ENCODE results near the gene MROH7. TPM values are rescaled to one million over a fixed set of nuclear protein-coding genes. Genes with fewer than 3 reads are reported as not detected.

MROH7 gene
- 0.82 TPM for total RNA-seq

- no peak for FAIRE-seq
- no peak for DNase-seq (ENCODE audit: low spot score in 2 of 2)
Observed at GRCh38 chr1:54640863-54641836, at the start of gene MROH7. MROH7 (plus strand) TSS chr1:54641786; CDS start chr1:54652927, 11,141 bp downstream.

GRCh38 chr1:54593571-54594160 is 47.9 kb upstream of the MROH7 start:
- DNase-seq (ENCODE audit: low spot score in 2 of 2): no peak
- no peak for FAIRE-seq

GRCh38 chr1:54594463-54594862 is 47.1 kb upstream of the MROH7 start:
- no peak for FAIRE-seq
- DNase-seq (ENCODE audit: low spot score in 2 of 2): no peak

- DNase-seq (ENCODE audit: low spot score in 2 of 2) (no peak), FAIRE-seq (no peak)
Observed at GRCh38 chr1:54595956-54596498, 45.6 kb upstream of the MROH7 start.

GRCh38 chr1:54596756-54597155 is 44.8 kb upstream of the MROH7 start:
- DNase-seq (ENCODE audit: low spot score in 2 of 2) (no peak), FAIRE-seq (no peak)

GRCh38 chr1:54597455-54598030 is 44.0 kb upstream of the MROH7 start:
- no peak for FAIRE-seq
- DNase-seq (ENCODE audit: low spot score in 2 of 2): no peak

- no peak for FAIRE-seq
- DNase-seq (ENCODE audit: low spot score in 2 of 2): no peak
Observed at GRCh38 chr1:54599211-54599823, 42.3 kb upstream of the MROH7 start.

- DNase-seq (ENCODE audit: low spot score in 2 of 2): no peak
- no peak for FAIRE-seq
Observed at GRCh38 chr1:54600947-54601721, 40.5 kb upstream of the MROH7 start.

- FAIRE-seq: no peak
- DNase-seq (ENCODE audit: low spot score in 2 of 2): no peak
Observed at GRCh38 chr1:54601730-54602129, 39.9 kb upstream of the MROH7 start.

GRCh38 chr1:54602554-54602953 is 39.0 kb upstream of the MROH7 start:
- FAIRE-seq (no peak), DNase-seq (ENCODE audit: low spot score in 2 of 2) (no peak)

GRCh38 chr1:54603241-54603640 is 38.3 kb upstream of the MROH7 start:
- FAIRE-seq: no peak

GRCh38 chr1:54604051-54604450 is 37.5 kb upstream of the MROH7 start:
- no peak for FAIRE-seq
- no peak for DNase-seq (ENCODE audit: low spot score in 2 of 2)

More at GRCh38 chr1:54603241-54603640, 38.3 kb upstream of the MROH7 start:
- no peak for DNase-seq (ENCODE audit: low spot score in 2 of 2)

- no peak for DNase-seq (ENCODE audit: low spot score in 2 of 2)
- no peak for FAIRE-seq
Observed at GRCh38 chr1:54604572-54605370, 36.8 kb upstream of the MROH7 start.

GRCh38 chr1:54606096-54606989 is 35.2 kb upstream of the MROH7 start:
- DNase-seq (ENCODE audit: low spot score in 2 of 2) (no peak), FAIRE-seq (no peak)

- DNase-seq (ENCODE audit: low spot score in 2 of 2) (no peak), FAIRE-seq (no peak)
Observed at GRCh38 chr1:54606990-54607325, 34.6 kb upstream of the MROH7 start.

- FAIRE-seq (no peak), DNase-seq (ENCODE audit: low spot score in 2 of 2) (no peak)
Observed at GRCh38 chr1:54607821-54608565, 33.6 kb upstream of the MROH7 start.

- DNase-seq (ENCODE audit: low spot score in 2 of 2) (no peak), FAIRE-seq (no peak)
Observed at GRCh38 chr1:54608566-54609230, 32.9 kb upstream of the MROH7 start.

Data from frontal cortex (tissue), 4 donors.